Naive thymus-derived CD4-positive, alpha-beta T cell (primary cell): ENCODE data around the gene TTC19. TPM values are rescaled to one million over a fixed set of nuclear protein-coding genes. Genes with fewer than 3 reads are reported as not detected.
A peak's percentile ranks its signal among the peaks of the same experiment; 100 is the strongest.

Experiments used
- ATAC-seq: fragments of 150-1000 bp; cut with Tn5 transposase; 2 replicates; pipeline ENCODE4 v1.10.0; 2021; ENCODE audit warnings: mild to moderate bottlenecking, moderate library complexity
- CTCF ChIA-PET: fragments of 350-600 bp; sonication (Branson Sonifier 250); formaldehyde crosslinking; loops from one replicate; lab custom pipeline; 2021; ENCODE audit warnings: antibody characterized with exemption; lab: Charles Lee
- POLR2A ChIA-PET: fragments of 350-600 bp; sonication (Branson Sonifier 250); formaldehyde crosslinking; loops from one replicate; lab custom pipeline; 2021; ENCODE audit warnings: antibody characterized with exemption, inconsistent platforms; lab: Charles Lee
- DNase-seq, 9 donors: peaks; one replicate each; pipeline versions ENCODE4 v3.0.0 to v3.0.0-alpha.2; 2020 to 2022; ENCODE audit warnings: mixed read lengths in 1 of 9
- H3K27ac ChIP-seq: one replicate; pipeline ENCODE4 v1.7.0; 2013; ENCODE audit warnings: mild to moderate bottlenecking, low read depth, low read length, moderate library complexity
- H3K27me3 ChIP-seq, 2 donors: one replicate each; pipeline ENCODE4 v1.7.0; 2013; ENCODE audit warnings: low read length in 2 of 2, mild to moderate bottlenecking in 2 of 2, moderate library complexity in 2 of 2; ENCODE audit not compliant: control insufficient read depth in 2 of 2, insufficient read depth in 2 of 2
- H3K36me3 ChIP-seq, 3 experiments: 1 replicate in 2 of 3; 2 replicates in 1 of 3; pipeline ENCODE4 v1.7.0; 2013; ENCODE audit warnings: low read length in 3 of 3, mild to moderate bottlenecking in 3 of 3, moderate library complexity in 1 of 3; ENCODE audit not compliant: insufficient read depth in 3 of 3, control insufficient read depth in 2 of 3
- H3K4me1 ChIP-seq, 2 donors: one replicate each; pipeline ENCODE4 v1.7.0; 2013; ENCODE audit warnings: low read length in 2 of 2, mild to moderate bottlenecking in 2 of 2, moderate library complexity in 1 of 2; ENCODE audit not compliant: control insufficient read depth in 2 of 2, insufficient read depth in 2 of 2
- H3K4me3 ChIP-seq: 2 replicates; pipeline ENCODE4 v1.7.0; 2013; ENCODE audit warnings: mild to moderate bottlenecking, low read length
- H3K9me3 ChIP-seq, 3 experiments: 1 replicate in 2 of 3; 2 replicates in 1 of 3; pipeline ENCODE4 v1.7.0; 2013; ENCODE audit warnings: low read length in 3 of 3; ENCODE audit not compliant: control insufficient read depth in 2 of 3
- H3K27ac Mint-ChIP-seq, 9 donors: one replicate each; pipeline ENCODE4 v1.8.0; 2020 to 2022; ENCODE audit warnings: mixed read lengths in 9 of 9, mild to moderate bottlenecking in 8 of 9, moderate library complexity in 5 of 9, inconsistent platforms in 2 of 9
- H3K27me3 Mint-ChIP-seq, 5 donors: one replicate each; pipeline ENCODE4 v1.8.0; 2021 to 2022; ENCODE audit warnings: mixed read lengths in 5 of 5, mild to moderate bottlenecking in 1 of 5
- H3K36me3 Mint-ChIP-seq, 5 donors: one replicate each; pipeline ENCODE4 v1.8.0; 2020 to 2022; ENCODE audit warnings: mixed read lengths in 5 of 5, mild to moderate bottlenecking in 3 of 5, inconsistent platforms in 1 of 5
- H3K4me1 Mint-ChIP-seq, 7 donors: one replicate each; pipeline ENCODE4 v1.8.0; 2020 to 2022; ENCODE audit warnings: mixed read lengths in 7 of 7, mild to moderate bottlenecking in 3 of 7, inconsistent platforms in 1 of 7
- H3K4me3 Mint-ChIP-seq, 10 donors: one replicate each; pipeline ENCODE4 v1.8.0; 2020 to 2022; ENCODE audit warnings: mild to moderate bottlenecking in 10 of 10, mixed read lengths in 10 of 10, moderate library complexity in 6 of 10, inconsistent platforms in 2 of 10
- H3K9me3 Mint-ChIP-seq, 11 donors: one replicate each; pipeline ENCODE4 v1.8.0; 2020 to 2022; ENCODE audit warnings: mixed read lengths in 11 of 11, mild to moderate bottlenecking in 4 of 11, inconsistent platforms in 1 of 11, moderate library complexity in 1 of 11
- intact Hi-C, 2 donors: fragments of 100-400 bp; cut with micrococcal nuclease; formaldehyde crosslinking; loops; one replicate each; pipeline ENCODE4 v1.15.1; 2023
- polyA plus RNA-seq, 2 donors: library from polyadenylated mRNA; unstranded; fragments of 300-500 nt; fragmentation: Illumina TruSeq; gene quantifications; one replicate each; pipeline ENCODE4 v1.2.3, GENCODE V29; 2021
- total RNA-seq, 6 experiments: library from RNA in 5 of 6; stranded (reverse) in 5 of 6; gene quantifications; 1 replicate in 5 of 6; 2 replicates in 1 of 6; pipeline ENCODE4 v1.2.3 and lab custom pipeline; 2021 to 2026

TTC19 gene
- total and polyA plus RNA-seq, 7 experiments from 2014 or later, result 32.8 to 61.6 (median 35.9) TPM

- Mint-ChIP-seq H3K27me3 (no peaks in the 10 kb centered on the region), H3K9me3 (no peaks in the 10 kb centered on the region), H3K36me3 (peaks cover 14 to 65% (median 35%) of the 10 kb centered on the region in 5 donors), H3K4me1 (peaks cover 0 to 19% (median 8%) of the 10 kb centered on the region in 7 donors), H3K27ac (peak overlapping the region in 5 of 9 donors; percentile 19 to 71 (median 62)), H3K4me3 (no peak overlapping the region)
- intact Hi-C loops, result no loop called here
- H3K27ac ChIP-seq, result no peak overlapping the region
- H3K4me1 ChIP-seq, result no peaks in the 10 kb centered on the region
- H3K27me3 ChIP-seq, result no peaks in the 10 kb centered on the region
- CTCF ChIA-PET, result no interaction called here
- no peak overlapping the region for H3K4me3 ChIP-seq
- no peak for ATAC-seq
- H3K9me3 ChIP-seq, result no peaks in the 10 kb centered on the region
- H3K36me3 ChIP-seq, result peaks cover 7 to 89% (median 21%) of the 10 kb centered on the region in 3 experiments
- DNase-seq, result no peak
- POLR2A ChIA-PET, result no interaction called here
Observed at GRCh38 chr17:16036261-16036660, 36.6 kb downstream of the TTC19 start.

DNA sequence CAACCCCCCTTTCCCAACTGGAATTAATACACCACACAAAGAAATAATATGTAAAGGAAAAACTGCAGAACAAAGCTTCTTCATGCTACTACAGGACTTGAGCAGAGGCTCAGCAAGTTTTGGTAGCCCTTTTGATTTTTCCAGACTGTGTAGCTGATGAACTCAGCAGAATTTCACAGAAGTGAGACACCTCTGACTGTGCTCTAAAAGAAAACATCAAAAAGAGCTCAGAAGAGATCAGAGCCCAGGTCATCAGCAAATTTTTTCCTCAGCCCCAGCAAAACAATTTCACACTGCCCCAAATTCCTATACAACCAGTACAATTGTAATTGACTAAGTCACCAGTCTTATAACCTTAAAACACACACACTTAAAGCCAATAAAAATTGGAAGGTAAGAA, 38.0 kb downstream of the TTC19 start:
- Histone ChIP-seq H3K9me3 (no peaks in the 10 kb centered on the region), H3K4me1 (no peaks in the 10 kb centered on the region), H3K27ac (no peak overlapping the region), H3K27me3 (no peaks in the 10 kb centered on the region), H3K4me3 (no peak overlapping the region), H3K36me3 (peaks cover 6 to 81% (median 14%) of the 10 kb centered on the region in 3 experiments)
- Mint-ChIP-seq H3K9me3 (no peaks in the 10 kb centered on the region), H3K27ac (peak overlapping the region in 8 of 9 donors; percentile 2 to 90 (median 65)), H3K4me1 (peaks cover 0 to 21% (median 8%) of the 10 kb centered on the region in 7 donors), H3K4me3 (no peak overlapping the region), H3K27me3 (no peaks in the 10 kb centered on the region), H3K36me3 (peaks cover 13 to 61% (median 34%) of the 10 kb centered on the region in 5 donors)
- ATAC-seq (no peak), DNase-seq (no peak)
- intact Hi-C loops, result no loop called here
- ChIA-PET POLR2A (interaction anchor here (0.9 kb wide), 1 partner anchor 39 kb away, joined by 9 read pairs; no protein-coding TSS in a partner anchor), CTCF (interaction anchor here (0.6 kb wide), 1 partner anchor 472 kb away, joined by 3 read pairs; no protein-coding TSS in a partner anchor)

- Mint-ChIP-seq H3K4me3 (no peak overlapping the region), H3K4me1 (peaks cover 0 to 18% (median 9%) of the 10 kb centered on the region in 7 donors), H3K27me3 (no peaks in the 10 kb centered on the region), H3K27ac (no peak overlapping the region), H3K36me3 (peaks cover 10 to 62% (median 31%) of the 10 kb centered on the region in 5 donors), H3K9me3 (no peaks in the 10 kb centered on the region)
- CTCF ChIA-PET, result no interaction called here
- Histone ChIP-seq H3K36me3 (peaks cover 4 to 81% (median 18%) of the 10 kb centered on the region in 3 experiments), H3K27me3 (no peaks in the 10 kb centered on the region), H3K9me3 (no peaks in the 10 kb centered on the region), H3K4me1 (no peaks in the 10 kb centered on the region), H3K4me3 (no peak overlapping the region), H3K27ac (no peak overlapping the region)
- POLR2A ChIA-PET, result no interaction called here
- intact Hi-C loops, result loop anchor here in 1 of 2 donors (1.0 kb wide), 1 partner anchor 11 kb away; no protein-coding TSS in a partner anchor
- no peak for DNase-seq
- no peak for ATAC-seq
Observed at GRCh38 chr17:16040710-16041251, 41.2 kb downstream of the TTC19 start.

GRCh38 chr17:16044487-16044886, 44.9 kb downstream of the TTC19 start:
- H3K27me3 ChIP-seq, result no peaks in the 10 kb centered on the region
- Mint-ChIP-seq H3K27ac (peak overlapping the region in 6 of 9 donors; percentile 14 to 72 (median 46)), H3K4me3 (no peak overlapping the region), H3K9me3 (peaks cover 0 to 2% (median 0%) of the 10 kb centered on the region in 11 donors), H3K4me1 (peaks cover 0 to 17% (median 2%) of the 10 kb centered on the region in 7 donors), H3K36me3 (peaks cover 14 to 57% (median 34%) of the 10 kb centered on the region in 5 donors), H3K27me3 (no peaks in the 10 kb centered on the region)
- H3K36me3 ChIP-seq, result peaks cover 27 to 84% (median 33%) of the 10 kb centered on the region in 3 experiments
- DNase-seq (no peak), ATAC-seq (no peak)
- intact Hi-C loops, result no loop called here
- no peak overlapping the region for H3K27ac ChIP-seq
- H3K4me1 ChIP-seq, result no peaks in the 10 kb centered on the region
- no peak overlapping the region for H3K4me3 ChIP-seq
- ChIA-PET POLR2A (no interaction called here), CTCF (no interaction called here)
- no peaks in the 10 kb centered on the region for H3K9me3 ChIP-seq

DNA sequence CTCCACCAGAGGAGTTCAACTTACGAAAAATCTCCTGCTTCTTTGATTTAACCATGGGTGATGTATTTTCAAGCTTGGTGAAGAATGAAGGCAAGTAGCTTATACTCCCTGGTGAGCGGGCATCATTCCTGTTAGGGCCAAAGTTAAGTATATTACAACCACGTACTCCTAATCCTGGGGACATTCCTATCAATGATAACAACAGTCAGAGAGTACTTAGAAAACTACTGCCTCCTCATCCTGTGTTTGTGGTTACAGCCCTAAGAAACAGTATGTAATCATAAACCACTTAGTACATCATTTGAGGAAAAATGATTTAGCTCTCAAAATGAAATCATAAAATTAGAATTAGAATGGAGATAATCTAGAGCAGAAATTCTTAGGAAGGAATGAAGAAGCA, 47.3 kb downstream of the TTC19 start:
- CTCF ChIA-PET, result interaction anchor here (0.6 kb wide), 1 partner anchor 183 kb away, joined by 4 read pairs; no protein-coding TSS in a partner anchor
- intact Hi-C loops, result no loop called here
- H3K4me3 ChIP-seq, result no peak overlapping the region

DNA sequence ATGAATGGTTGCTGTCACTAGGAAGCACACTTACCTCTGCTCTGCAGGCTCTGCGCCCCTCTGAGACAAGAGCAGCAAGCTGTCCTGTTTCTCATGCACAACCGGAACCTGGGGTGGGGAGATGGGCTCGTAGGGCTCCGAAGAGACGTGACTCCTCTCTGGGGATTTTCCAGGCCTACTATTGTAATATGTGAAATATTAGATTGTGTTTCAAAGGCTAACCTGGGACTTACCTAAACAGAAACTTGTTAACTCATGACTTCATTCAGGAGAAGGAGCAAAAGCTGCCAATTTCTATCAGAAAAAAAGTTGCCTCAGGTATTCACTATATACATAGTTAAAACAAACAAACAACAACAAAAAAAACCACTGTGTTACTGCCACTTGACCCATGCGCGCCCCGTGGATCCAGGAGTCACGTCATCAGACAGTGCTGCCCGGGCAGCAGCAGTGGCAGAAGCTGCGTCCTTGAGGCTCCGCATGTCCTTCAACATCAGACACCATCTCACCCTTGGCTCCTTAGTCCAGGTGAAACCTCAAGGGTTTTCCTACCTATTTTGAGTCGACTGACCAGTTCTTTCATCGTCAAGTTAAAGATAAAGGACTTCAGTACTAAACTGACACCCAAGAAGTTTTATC, 49.3 kb downstream of the TTC19 start:
- peaks cover 0 to 2% (median 0%) of the 10 kb centered on the region in 11 donors for H3K9me3 Mint-ChIP-seq
- peaks cover 24 to 59% (median 45%) of the 10 kb centered on the region in 5 donors for H3K36me3 Mint-ChIP-seq
- no peaks in the 10 kb centered on the region for H3K27me3 Mint-ChIP-seq
- H3K27ac Mint-ChIP-seq, result no peak overlapping the region
- H3K4me3 ChIP-seq, result no peak overlapping the region
- ChIA-PET CTCF (no interaction called here), POLR2A (no interaction called here)
- no peaks in the 10 kb centered on the region for H3K27me3 ChIP-seq
- intact Hi-C loops, result no loop called here
- DNase-seq (no peak), ATAC-seq (no peak)
- H3K4me1 ChIP-seq, result no peaks in the 10 kb centered on the region
- peaks cover 5 to 22% (median 18%) of the 10 kb centered on the region in 7 donors for H3K4me1 Mint-ChIP-seq
- peaks cover 23 to 60% (median 27%) of the 10 kb centered on the region in 3 experiments for H3K36me3 ChIP-seq
- H3K27ac ChIP-seq, result no peak overlapping the region
- no peak overlapping the region for H3K4me3 Mint-ChIP-seq
- no peaks in the 10 kb centered on the region for H3K9me3 ChIP-seq

More for the DNA sequence above, 47.3 kb downstream of the TTC19 start:
- no peaks in the 10 kb centered on the region for H3K27me3 ChIP-seq
- peaks cover 4 to 17% (median 6%) of the 10 kb centered on the region in 7 donors for H3K4me1 Mint-ChIP-seq
- ATAC-seq, result no peak
- H3K4me3 Mint-ChIP-seq, result no peak overlapping the region
- H3K27ac ChIP-seq, result no peak overlapping the region
- H3K27me3 Mint-ChIP-seq, result no peaks in the 10 kb centered on the region
- H3K9me3 ChIP-seq, result no peaks in the 10 kb centered on the region
- peaks cover 17 to 52% (median 36%) of the 10 kb centered on the region in 5 donors for H3K36me3 Mint-ChIP-seq
- peaks cover 0 to 2% (median 0%) of the 10 kb centered on the region in 11 donors for H3K9me3 Mint-ChIP-seq
- peaks cover 27 to 72% (median 33%) of the 10 kb centered on the region in 3 experiments for H3K36me3 ChIP-seq
- H3K27ac Mint-ChIP-seq, result peak overlapping the region in 3 of 9 donors; percentile 29 to 36 (median 36)
- POLR2A ChIA-PET, result no interaction called here
- no peaks in the 10 kb centered on the region for H3K4me1 ChIP-seq
- no peak for DNase-seq
